T47D (cell line): ENCODE results near the gene TOX3.

Experiments
- DNase-seq, 2 experiments: peaks; one replicate each; pipeline versions ENCODE4 v3.0.0 to v3.0.0-alpha.2; 2011 to 2012; ENCODE audit warnings: low read depth in 1 of 2, low spot score in 1 of 2
- JUND ChIP-seq: IDR thresholded peaks from 2 replicates; pipeline ENCODE4 v1.6.1; 2012; ENCODE audit warnings: low read depth
- in situ Hi-C: cut with HindIII; loops from 2 replicates; pipeline ENCODE4 v1.10.0; 2016; ENCODE audit warnings: low sequenced_read_pairs, low pct_unique_long_range_greater_than_20kb

Gene TOX3

GRCh38 chr16:52491216-52491615, 55.7 kb downstream of the TOX3 start:
- in situ Hi-C loops: no loop called here
- DNase-seq: no peak
- no peak for TF ChIP-seq JUND

- TF ChIP-seq JUND: no peak
- DNase-seq: no peak
- in situ Hi-C loops: no loop called here
Measured at GRCh38 chr16:52489894-52490293, 57.0 kb downstream of the TOX3 start.

GRCh38 chr16:52488837-52489289, 58.1 kb downstream of the TOX3 start:
- no peak for TF ChIP-seq JUND
- in situ Hi-C loops: no loop called here
- no peak for DNase-seq

- DNase-seq: no peak
- in situ Hi-C loops: no loop called here
- TF ChIP-seq JUND: no peak
Measured at GRCh38 chr16:52487849-52488457, 59.0 kb downstream of the TOX3 start.

- TF ChIP-seq JUND: no peak
- in situ Hi-C loops: no loop called here
Measured at GRCh38 chr16:52480237-52480636, 66.7 kb downstream of the TOX3 start.

GRCh38 chr16:52476111-52476510, 70.8 kb downstream of the TOX3 start:
- no peak for DNase-seq
- in situ Hi-C loops: no loop called here
- TF ChIP-seq JUND: no peak

More at GRCh38 chr16:52480237-52480636, 66.7 kb downstream of the TOX3 start:
- DNase-seq: no peak

GRCh38 chr16:52474679-52475078, 72.3 kb downstream of the TOX3 start:
- no peak for TF ChIP-seq JUND
- in situ Hi-C loops: no loop called here

GRCh38 chr16:52473096-52473495, 73.8 kb downstream of the TOX3 start:
- no peak for TF ChIP-seq JUND
- in situ Hi-C loops: no loop called here
- no peak for DNase-seq

More at GRCh38 chr16:52474679-52475078, 72.3 kb downstream of the TOX3 start:
- DNase-seq: no peak

GRCh38 chr16:52471650-52472370, 75.1 kb downstream of the TOX3 start:
- in situ Hi-C loops: no loop called here
- TF ChIP-seq JUND: no peak
- no peak for DNase-seq

GRCh38 chr16:52470585-52470984, 76.4 kb downstream of the TOX3 start:
- DNase-seq: no peak
- in situ Hi-C loops: no loop called here
- no peak for TF ChIP-seq JUND

GRCh38 chr16:52469775-52470174, 77.2 kb downstream of the TOX3 start:
- DNase-seq: no peak
- TF ChIP-seq JUND: no peak
- in situ Hi-C loops: no loop called here

- TF ChIP-seq JUND: no peak
- no peak for DNase-seq
- in situ Hi-C loops: no loop called here
Measured at GRCh38 chr16:52469091-52469490, 77.9 kb downstream of the TOX3 start.

- in situ Hi-C loops: no loop called here
- DNase-seq: no peak
- TF ChIP-seq JUND: no peak
Measured at GRCh38 chr16:52467753-52468152, 79.2 kb downstream of the TOX3 start.
